Left ventricle myocardium inferior (tissue), 1 donor: ENCODE data around the gene SYNRG. TPM values are rescaled to one million over a fixed set of nuclear protein-coding genes. Genes with fewer than 3 reads are reported as not detected.

Source experiments
- DNase-seq: peaks from one replicate; pipeline ENCODE4 v3.0.0-alpha.2; 2020
- H3K27ac ChIP-seq: fragments of 200-600 bp; replicated peaks from 2 replicates; pipeline ENCODE4 v1.8.0; 2021
- H3K27me3 ChIP-seq: fragments of 200-600 bp; 2 replicates; pipeline ENCODE4 v1.8.0; 2021; ENCODE audit warnings: low read depth
- H3K36me3 ChIP-seq: fragments of 200-600 bp; 2 replicates; pipeline ENCODE4 v1.8.0; 2021
- H3K4me1 ChIP-seq: fragments of 200-600 bp; 2 replicates; pipeline ENCODE4 v1.8.0; 2021
- H3K4me3 ChIP-seq: fragments of 200-600 bp; 2 replicates; pipeline ENCODE4 v1.8.0; 2021; ENCODE audit warnings: mild to moderate bottlenecking, moderate library complexity
- H3K9me3 ChIP-seq: fragments of 200-600 bp; replicated peaks from 2 replicates; pipeline ENCODE4 v1.8.0; 2021
- intact Hi-C: fragments of 100-400 bp; cut with micrococcal nuclease; formaldehyde crosslinking; loops from one replicate; pipeline ENCODE4 v1.11.0; 2022
- total RNA-seq: library from RNA; stranded (reverse); fragmentation: NEBNext Ultra II Directional; extraction: Animal tissue kit (Norgen Biotek cat#: 25700); gene quantifications from one replicate; pipeline ENCODE4 v1.2.1, GENCODE V29; 2021
- TF ChIP-seq, protein P1 (sequence below): fragments of 200-600 bp; IDR thresholded peaks from 2 replicates; pipeline ENCODE4 v1.8.0; 2021; ENCODE audit warnings: antibody characterized with exemption, mild to moderate bottlenecking, borderline replicate concordance
- donor health status: DM: no; HTN: yes; CAD: no; lungs with severe emphysema.

Gene SYNRG
- total RNA-seq, 1 donor from 2014 or later: 33.0 TPM

DNA sequence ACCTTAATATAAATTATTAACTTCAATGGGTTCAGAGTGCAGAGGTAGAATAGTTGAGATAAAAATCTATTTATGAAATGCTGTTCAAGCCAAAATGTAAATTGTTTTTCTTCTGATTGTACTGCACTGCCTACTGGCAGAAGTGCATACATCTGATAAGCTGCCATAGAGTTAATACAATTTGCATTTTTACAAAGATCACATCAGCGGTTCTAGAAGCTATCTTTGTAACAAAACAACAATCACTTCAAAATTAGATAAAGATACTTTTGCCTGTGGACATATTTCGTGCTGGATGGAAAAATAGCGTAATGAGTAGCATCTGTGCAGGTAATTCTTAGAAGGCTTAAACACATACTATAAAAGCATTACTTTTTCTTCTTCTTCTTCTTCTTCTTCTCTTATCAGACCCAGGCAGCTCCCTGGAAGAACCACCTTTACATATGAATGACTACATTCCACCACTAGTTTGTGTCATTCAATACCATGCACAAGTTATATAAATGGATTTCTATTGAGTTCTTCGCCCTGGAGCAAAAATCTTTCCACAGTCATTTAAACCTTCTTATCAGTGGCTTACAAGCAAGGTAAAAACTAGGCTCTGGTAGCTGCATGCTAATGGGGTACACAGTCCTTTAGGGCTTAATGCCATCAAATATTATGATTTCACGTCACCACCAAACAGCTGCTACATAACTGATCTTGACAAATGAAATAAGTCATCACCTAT, 47.0 kb downstream of the SYNRG start:
- intact Hi-C loops: no loop called here
- Histone ChIP-seq H3K27ac (no peak overlapping the region), H3K4me1 (peaks cover 4% of the 10 kb centered on the region), H3K27me3 (no peaks in the 10 kb centered on the region), H3K4me3 (no peak overlapping the region), H3K9me3 (no peaks in the 10 kb centered on the region), H3K36me3 (peaks cover 76% of the 10 kb centered on the region)
- no peak for DNase-seq
- TF ChIP-seq, protein P1, sequence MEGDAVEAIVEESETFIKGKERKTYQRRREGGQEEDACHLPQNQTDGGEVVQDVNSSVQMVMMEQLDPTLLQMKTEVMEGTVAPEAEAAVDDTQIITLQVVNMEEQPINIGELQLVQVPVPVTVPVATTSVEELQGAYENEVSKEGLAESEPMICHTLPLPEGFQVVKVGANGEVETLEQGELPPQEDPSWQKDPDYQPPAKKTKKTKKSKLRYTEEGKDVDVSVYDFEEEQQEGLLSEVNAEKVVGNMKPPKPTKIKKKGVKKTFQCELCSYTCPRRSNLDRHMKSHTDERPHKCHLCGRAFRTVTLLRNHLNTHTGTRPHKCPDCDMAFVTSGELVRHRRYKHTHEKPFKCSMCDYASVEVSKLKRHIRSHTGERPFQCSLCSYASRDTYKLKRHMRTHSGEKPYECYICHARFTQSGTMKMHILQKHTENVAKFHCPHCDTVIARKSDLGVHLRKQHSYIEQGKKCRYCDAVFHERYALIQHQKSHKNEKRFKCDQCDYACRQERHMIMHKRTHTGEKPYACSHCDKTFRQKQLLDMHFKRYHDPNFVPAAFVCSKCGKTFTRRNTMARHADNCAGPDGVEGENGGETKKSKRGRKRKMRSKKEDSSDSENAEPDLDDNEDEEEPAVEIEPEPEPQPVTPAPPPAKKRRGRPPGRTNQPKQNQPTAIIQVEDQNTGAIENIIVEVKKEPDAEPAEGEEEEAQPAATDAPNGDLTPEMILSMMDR: no peak

GRCh38 chr17:37558299-37558698, 50.9 kb downstream of the SYNRG start:
- TF ChIP-seq, protein P1: no peak
- no peak for DNase-seq
- no peaks in the 10 kb centered on the region for H3K27me3 ChIP-seq
- intact Hi-C loops: no loop called here
- peaks cover 87% of the 10 kb centered on the region for H3K36me3 ChIP-seq
- no peak overlapping the region for H3K4me3 ChIP-seq
- no peaks in the 10 kb centered on the region for H3K9me3 ChIP-seq
- no peaks in the 10 kb centered on the region for H3K4me1 ChIP-seq
- H3K27ac ChIP-seq: no peak overlapping the region

DNA sequence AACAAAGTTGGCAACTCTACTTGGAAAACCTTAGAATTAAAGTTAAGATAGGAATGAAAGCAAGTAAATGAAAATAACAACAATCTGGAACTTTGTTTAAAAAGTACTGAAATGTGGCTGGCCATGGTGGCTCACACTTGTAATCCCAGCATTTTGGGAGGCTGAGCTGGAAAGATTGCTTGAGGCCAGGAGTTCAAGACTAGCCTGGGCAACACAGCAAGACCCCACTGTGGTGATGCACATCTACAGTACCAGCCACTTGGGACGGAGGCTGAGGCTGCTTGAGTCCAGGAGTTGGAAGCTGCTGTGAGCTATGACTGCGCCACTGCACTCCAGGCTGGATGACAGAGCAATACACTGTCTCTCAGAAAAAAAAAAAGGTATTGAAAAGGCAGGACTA, 51.7 kb downstream of the SYNRG start:
- H3K36me3 ChIP-seq: peaks cover 92% of the 10 kb centered on the region

DNA sequence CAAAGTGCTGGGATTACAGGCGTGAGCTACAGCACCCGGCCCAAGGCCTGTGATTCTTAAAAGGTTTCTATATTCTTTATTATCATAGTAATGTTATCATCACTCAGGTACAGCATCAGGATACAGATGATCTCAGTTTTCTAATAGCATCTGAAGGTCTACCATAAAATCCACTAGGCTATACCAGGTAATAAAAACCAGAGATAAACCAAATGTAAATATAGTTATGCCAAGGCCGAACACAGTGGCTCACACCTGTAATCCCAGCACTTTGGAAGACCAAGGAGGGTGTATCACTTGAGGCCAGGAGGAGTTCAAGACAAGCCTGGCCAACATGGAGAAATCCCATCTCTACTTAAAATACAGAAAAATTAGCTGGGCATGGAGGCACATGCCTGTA, 53.8 kb downstream of the SYNRG start:
- no peak for DNase-seq
- Histone ChIP-seq H3K36me3 (peaks cover 74% of the 10 kb centered on the region), H3K4me1 (peaks cover 19% of the 10 kb centered on the region), H3K4me3 (no peak overlapping the region), H3K27ac (no peak overlapping the region), H3K27me3 (no peaks in the 10 kb centered on the region), H3K9me3 (no peaks in the 10 kb centered on the region)
- TF ChIP-seq, protein P1: no peak
- intact Hi-C loops: no loop called here

More for the DNA sequence above, 51.7 kb downstream of the SYNRG start:
- H3K4me1 ChIP-seq: no peaks in the 10 kb centered on the region
- no peak overlapping the region for H3K4me3 ChIP-seq
- intact Hi-C loops: no loop called here
- no peaks in the 10 kb centered on the region for H3K9me3 ChIP-seq
- no peak overlapping the region for H3K27ac ChIP-seq
- DNase-seq: no peak
- TF ChIP-seq, protein P1: no peak
- no peaks in the 10 kb centered on the region for H3K27me3 ChIP-seq

GRCh38 chr17:37553401-37553966, 55.7 kb downstream of the SYNRG start:
- Histone ChIP-seq H3K9me3 (no peaks in the 10 kb centered on the region), H3K4me1 (peaks cover 38% of the 10 kb centered on the region), H3K4me3 (no peak overlapping the region), H3K27ac (no peak overlapping the region), H3K36me3 (peaks cover 55% of the 10 kb centered on the region), H3K27me3 (no peaks in the 10 kb centered on the region)
- TF ChIP-seq, protein P1: no peak
- DNase-seq: no peak
- intact Hi-C loops: no loop called here
